Right lobe of liver (tissue), 4 donors: Measurements from ENCODE around the gene KCNH1.

Experiments
- POLR2A ChIP-seq: fragments of 450-650 bp; IDR thresholded peaks from one replicate; pipeline ENCODE4 v1.6.1; 2017; ENCODE audit warnings: antibody characterized with exemption, mild to moderate bottlenecking
- TF ChIP-seq, protein P1 (sequence below), 4 donors: fragments of 200-600 bp in 3 of 4; fragments of 450-650 bp in 1 of 4; IDR thresholded peaks; one replicate each; pipeline versions ENCODE4 v1.5.1 to v1.8.0; 2016 to 2022; ENCODE audit warnings: antibody characterized with exemption in 4 of 4, mild to moderate bottlenecking in 2 of 4
- donor health status: DM: no; HTN: no; CAD: no.
- donor health status: DM: no; HTN: no; CAD: no.
- donor health status: DM: no; HTN: yes; CAD: no.

- TF ChIP-seq, protein P1, sequence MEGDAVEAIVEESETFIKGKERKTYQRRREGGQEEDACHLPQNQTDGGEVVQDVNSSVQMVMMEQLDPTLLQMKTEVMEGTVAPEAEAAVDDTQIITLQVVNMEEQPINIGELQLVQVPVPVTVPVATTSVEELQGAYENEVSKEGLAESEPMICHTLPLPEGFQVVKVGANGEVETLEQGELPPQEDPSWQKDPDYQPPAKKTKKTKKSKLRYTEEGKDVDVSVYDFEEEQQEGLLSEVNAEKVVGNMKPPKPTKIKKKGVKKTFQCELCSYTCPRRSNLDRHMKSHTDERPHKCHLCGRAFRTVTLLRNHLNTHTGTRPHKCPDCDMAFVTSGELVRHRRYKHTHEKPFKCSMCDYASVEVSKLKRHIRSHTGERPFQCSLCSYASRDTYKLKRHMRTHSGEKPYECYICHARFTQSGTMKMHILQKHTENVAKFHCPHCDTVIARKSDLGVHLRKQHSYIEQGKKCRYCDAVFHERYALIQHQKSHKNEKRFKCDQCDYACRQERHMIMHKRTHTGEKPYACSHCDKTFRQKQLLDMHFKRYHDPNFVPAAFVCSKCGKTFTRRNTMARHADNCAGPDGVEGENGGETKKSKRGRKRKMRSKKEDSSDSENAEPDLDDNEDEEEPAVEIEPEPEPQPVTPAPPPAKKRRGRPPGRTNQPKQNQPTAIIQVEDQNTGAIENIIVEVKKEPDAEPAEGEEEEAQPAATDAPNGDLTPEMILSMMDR (IDR thresholded peaks at IDR 0.05), result no peak
- TF ChIP-seq POLR2A, result no peak
Observed at GRCh38 chr1:210641582-210641981, 492.4 kb downstream of the KCNH1 start.
